RKO (cell line): Measurements from ENCODE around the gene TMEM115.

Experiments used
- DNase-seq: peaks from one replicate; pipeline ENCODE4 v3.0.0-alpha.2; 2016; ENCODE audit warnings: low spot score

TMEM115 gene

DNA sequence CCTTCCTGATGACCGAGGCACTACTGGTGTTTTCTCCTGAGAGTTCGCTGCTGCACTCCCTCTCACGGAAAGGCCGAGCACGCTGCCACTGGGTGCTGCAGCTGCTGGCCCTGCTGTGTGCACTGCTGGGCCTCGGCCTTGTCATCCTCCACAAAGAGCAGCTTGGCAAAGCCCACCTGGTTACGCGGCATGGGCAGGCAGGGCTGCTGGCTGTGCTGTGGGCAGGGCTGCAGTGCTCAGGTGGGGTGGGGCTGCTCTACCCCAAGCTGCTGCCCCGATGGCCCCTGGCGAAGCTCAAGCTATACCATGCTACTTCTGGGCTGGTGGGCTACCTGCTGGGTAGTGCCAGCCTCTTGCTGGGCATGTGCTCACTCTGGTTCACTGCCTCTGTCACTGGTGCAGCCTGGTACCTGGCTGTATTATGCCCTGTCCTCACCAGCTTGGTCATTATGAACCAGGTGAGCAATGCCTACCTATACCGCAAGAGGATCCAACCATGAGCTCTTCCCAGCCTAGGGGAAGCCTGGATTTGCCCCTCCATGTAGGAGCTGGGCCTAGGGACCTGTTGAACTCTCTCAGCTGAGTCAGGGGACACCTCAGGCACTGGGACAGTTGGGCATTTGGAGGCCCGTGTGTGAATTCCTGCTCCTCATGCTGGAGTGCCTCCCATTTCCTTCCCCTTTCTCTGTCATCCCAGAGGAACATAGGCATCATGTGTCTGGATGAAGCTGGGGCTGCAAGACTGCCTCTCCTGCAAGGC is 5.9 kb downstream of the TMEM115 start:
- DNase-seq = no peak

DNA sequence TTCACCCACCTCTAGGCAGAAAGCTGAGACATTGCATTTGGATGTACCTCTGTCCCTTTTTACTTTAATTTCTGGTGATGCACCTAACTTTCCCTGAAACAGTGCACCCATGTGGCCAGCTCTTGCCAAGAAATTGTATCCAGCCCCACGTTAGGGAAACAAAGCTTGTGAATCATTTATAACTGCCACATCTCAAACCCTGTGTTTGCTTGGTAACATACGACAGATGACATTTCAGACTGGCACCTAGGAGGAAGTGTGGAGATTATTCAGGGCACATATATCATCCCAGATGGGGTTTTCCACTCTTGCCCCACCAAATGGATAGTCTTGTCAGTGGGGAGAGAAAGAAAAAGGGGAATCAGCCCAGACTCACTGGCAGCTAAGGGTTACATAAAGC is 6.5 kb downstream of the TMEM115 start:
- DNase-seq = peak; percentile 82

DNA sequence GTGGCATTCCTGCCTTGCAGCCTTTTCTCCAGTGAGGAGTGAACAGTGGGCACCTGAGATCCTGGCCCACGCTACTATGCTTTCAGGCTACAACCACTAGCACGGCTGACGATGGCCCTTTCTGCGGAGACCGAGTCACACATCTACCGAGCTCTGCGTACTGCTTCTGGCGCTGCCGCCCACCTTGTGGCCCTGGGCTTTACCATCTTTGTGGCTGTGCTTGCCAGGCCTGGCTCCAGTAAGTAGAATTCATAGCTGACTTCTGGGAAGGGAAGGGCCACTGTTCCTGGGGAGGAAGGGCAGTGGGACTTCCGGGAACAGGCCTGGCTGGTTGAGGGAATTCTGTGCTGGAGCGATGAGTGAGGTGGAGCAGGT is 8.0 kb downstream of the TMEM115 start:
- DNase-seq = no peak

DNA sequence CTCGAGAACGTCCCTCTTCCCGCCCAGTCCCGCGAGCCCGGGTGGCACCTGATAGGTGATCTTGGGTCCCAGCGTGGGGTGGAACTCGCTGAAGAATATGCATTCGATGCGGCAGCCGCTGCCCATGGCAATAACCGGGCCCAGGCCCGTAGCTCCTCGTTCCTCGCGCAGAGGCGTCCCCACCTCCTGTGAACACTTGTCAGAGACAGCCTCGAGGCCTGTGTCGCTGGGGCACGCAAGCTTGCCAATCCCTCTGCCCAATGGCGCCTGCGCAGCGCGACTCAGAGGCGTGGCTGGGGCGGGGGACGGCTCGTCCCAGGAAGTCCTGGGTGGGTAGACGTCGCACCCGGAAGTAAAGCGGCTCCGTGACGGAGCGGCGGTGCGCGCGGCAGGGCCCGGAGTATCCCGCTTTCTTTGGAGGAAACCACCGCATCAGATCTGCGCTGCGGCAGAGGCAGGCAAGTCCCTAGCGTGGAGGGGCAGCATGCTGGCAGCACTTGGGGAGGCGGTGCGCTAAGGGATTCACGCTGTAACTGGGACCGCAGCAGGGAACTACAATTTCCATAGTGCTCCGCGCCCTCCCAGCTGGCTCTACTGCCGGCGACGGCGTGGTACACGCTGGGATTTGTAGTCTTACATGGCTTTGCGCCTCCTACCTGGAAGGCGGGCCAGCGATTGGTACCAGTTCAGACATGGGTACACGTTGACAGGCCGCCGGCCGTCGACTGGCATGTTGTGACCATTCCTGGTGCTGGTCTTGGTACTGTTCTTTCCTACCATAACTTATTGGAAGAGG is 8.6 kb downstream of the TMEM115 start, which contains the start of the genes CYB561D2 and NPRL2:
CYB561D2 (plus strand) TSS at position 336 of the 796 bp plus-strand sequence. CDS start 572 bp downstream, outside the sequence.
NPRL2 (minus strand) TSS at position 249 of the 796 bp plus-strand sequence; CDS start at position 126, 123 bp downstream.
- peak; percentile 95 for DNase-seq

DNA sequence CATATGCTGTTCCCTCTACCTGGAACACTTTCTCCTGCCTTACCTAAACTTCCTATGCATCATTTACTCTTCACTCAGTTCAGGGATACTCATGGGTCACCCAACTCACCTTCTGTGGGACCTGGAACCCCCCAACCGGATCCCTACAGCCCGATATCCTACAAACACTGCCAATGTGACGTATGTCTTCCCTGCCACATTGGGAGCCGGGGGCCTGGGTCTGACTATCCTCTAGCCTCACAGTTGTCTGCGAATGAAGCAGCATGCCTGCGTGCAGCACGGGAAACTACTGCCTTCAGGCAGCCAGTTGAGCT is 9.2 kb downstream of the TMEM115 start:
- DNase-seq = no peak

DNA sequence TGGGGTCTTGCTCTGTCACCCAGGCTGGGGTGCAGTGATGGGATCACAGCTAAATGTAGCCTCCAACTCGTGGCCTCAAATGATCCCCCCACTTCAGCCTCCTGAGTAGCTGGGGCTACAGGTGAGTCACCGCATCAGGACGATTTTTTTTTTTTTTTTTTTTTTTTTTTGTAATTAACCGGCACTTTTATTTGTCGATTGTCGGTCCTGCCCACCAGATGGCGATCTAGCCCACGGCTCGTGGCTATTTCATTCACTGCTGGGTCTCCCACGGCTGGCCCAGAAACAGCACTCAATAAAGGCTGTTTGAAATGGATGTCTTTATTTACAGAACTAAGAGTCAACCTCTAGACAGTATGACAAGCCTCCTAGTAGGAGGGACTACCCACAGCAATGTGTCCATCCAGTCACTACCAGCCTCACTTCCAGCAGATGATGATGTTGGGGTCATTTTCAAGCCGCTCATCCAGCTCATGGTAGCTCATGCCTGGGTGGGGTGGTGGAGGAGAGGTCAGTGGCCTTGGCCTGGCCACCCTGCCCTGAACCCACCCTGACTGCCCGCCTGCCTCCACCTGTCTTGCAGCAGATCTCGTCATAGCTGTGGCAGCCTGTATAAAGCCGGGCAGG is 12.0 kb downstream of the TMEM115 start:
- DNase-seq = peak; percentile 77

DNA sequence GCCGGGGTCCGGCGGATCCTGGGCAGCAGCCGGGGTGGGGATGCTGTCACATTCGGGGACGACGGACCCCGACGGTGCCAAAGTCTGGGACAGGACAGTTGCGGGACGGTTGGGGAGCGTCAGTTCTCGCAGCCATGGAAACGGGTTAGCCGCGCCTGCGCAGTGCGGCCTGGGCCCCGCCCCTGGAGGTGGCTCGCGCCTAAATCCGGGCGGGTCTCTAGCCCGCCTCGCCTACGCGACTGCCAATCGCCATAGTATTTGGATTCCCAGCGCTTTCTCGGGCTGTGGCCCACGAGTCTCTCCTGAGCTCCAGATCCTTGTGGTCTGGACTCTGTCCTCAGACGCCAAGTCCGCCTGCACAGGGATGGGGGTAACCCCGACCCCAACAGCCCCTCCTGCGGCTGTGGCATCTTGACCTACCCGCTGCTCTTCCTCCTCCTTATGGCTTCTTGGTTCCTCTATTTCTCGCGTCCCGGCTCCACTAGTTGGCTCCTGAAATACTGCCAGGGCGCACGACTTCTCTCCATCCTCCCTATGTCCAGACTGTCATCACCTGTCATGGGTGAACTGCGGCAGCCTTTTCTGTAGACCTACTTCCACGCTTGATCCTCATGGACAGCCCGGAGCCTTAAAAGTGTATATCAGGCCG is 13.6 kb downstream of the TMEM115 start, which contains the start of gene ZMYND10:
ZMYND10 (minus strand) TSS at position 147 of the 649 bp plus-strand sequence. CDS start 153 bp downstream, outside the sequence.
- no peak for DNase-seq

DNA sequence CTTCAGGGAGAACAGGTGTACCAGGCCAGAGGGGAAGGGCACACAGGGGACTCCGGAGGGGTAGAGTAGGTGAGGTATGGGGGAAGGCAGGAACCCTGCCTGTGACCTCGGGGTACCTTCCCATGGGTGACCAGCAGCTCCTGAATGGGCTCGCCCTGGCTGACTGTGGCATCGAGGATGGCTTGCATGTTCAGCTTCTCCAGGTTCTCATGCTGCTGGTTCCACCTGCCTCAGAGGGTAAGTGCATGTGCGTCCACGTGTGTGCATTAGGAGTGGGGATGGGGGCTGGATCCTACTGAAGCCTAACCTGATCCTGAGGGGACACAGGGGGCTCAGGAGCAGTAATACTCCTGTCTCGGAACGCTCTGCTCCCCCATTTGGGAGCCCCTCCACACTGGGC is 14.3 kb downstream of the TMEM115 start:
- no peak for DNase-seq

DNA sequence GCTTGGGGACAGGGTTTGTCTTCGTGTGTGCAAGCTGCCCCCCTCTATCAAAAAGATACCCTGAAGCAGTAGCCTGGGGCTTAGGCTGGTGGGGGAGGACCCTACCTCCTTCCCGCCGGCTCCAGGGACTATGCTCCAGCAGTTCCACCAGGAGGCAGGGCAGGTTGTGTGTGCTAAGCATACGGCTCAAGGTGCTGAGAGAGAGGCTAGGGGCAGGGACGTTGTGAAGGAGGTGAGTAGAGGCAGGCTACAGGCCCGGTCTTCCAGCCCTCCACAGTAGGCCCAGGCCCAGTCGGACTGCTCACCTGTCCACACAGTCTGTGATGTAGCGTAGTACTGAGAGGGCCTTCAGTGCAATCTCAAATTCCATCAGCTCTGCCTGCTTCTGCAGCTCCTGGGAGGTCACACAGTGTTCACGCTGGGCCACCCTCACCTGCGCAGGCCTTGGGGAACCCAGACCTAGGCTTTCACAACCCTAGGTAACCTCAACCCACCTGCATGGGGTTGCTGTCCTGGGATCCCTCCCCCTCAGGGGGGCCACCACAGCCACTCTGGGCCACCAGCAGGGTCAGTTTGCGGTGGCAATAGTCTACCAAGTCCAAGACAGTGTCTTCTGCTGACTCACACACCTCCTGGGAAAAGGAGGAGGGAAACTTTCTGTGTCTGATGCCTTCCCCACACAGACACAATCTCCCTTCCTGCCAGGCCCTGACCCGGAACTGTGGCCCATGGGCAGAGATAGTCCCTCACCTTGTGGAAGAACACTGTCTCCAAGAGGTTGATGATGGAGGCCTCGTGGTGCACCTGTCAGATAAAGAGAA is 16.3 kb downstream of the TMEM115 start:
- no peak for DNase-seq

DNA sequence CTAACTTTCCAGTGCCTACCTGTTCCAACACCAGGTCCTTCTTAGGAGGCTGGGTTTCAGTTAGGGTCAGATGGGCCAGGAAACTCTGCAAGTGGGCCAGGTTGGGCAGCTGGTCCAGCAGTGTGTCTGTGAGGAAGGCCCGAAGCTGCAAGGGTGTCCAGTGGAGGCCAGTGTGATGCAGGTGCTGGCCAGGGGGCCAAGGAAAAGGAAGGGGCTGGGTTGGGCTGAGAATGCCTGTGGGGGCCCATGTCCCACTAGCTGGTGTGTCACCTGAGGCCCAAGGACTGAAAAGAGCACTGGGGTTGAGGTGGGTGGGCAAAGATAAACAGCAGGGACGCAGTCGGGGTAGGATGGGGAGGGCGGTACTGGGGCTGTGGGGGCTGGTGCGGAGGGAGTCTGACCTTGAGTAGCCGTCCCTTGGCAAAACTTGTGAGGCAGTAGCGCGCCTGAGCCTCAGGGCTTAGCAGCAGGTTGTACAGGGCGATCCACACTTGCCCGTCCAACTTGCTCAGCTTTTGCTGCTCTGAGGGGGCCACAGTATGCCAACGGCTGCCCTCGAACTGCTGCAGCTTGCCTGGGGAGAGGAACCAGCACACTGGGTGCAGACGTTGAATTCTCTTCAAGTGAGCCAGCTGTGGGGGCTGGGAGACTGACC is 17.2 kb downstream of the TMEM115 start:
- no peak for DNase-seq

DNA sequence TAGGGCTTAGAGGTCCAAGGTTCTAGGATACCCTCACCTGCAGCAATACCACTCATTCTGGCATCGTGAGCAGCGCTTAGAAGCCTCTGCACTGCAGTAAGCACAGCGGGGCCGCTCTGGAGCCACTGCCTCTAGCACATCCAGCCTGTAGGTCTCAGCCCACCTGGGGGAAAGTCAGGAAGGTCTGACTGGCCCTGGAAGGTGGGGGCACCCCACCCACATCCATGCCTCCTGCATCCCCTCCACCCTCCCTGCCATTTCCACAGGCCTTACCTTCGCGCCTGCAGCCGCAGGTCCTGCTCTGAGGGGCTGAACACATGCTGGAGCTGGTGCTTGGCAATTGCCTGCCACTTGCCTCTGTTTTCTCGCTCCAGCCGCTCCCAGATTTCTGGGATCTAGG is 17.8 kb downstream of the TMEM115 start:
- no peak for DNase-seq

DNA sequence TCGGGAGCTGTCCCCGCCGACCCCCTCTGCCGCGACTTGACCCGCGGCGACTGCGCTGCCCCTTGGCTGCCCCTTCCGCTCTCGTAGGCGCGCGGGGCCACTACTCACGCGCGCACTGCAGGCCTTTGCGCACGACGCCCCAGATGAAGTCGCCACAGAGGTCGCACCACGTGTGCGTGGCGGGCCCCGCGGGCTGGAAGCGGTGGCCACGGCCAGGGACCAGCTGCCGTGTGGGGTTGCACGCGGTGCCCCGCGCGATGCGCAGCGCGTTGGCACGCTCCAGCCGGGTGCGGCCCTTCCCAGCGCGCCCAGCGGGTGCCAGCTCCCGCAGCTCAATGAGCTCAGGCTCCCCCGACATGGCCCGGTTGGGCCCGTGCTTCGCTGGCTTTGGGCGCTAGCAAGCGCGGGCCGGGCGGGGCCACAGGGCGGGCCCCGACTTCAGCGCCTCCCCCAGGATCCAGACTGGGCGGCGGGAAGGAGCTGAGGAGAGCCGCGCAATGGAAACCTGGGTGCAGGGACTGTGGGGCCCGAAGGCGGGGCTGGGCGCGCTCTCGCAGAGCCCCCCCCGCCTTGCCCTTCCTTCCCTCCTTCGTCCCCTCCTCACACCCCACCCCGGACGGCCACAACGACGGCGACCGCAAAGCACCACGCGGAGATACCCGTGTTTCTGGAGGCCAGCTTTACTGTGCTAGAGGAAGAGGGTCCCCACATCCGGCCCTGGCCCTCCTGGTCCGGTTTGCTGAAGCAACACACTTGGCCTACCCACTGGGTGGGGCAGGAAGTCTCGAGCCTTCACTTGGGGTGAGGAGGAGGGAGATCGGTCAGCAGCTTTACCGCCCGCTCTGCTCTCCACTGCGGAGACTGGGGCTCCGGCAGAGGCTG is 18.6 kb downstream of the TMEM115 start, which contains the start of gene RASSF1:
RASSF1 (minus strand) TSS at position 389 of the 882 bp plus-strand sequence; CDS start at position 358, 31 bp downstream.
- no peak for DNase-seq

DNA sequence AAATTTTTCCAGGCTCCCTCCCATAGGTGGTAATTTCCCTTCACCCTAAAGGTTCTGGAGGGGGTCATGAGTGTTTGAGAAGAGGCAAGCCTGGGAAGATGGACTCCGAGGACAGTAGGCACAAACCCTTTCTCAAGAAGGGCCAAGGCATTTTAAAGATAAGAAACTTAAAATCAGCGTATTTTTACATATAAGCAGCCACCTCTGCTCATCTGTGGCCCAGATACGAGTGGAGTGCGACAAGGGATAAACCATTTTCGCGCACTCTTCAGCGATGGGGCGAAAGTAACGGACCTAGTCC is 19.2 kb downstream of the TMEM115 start:
- DNase-seq = no peak

DNA sequence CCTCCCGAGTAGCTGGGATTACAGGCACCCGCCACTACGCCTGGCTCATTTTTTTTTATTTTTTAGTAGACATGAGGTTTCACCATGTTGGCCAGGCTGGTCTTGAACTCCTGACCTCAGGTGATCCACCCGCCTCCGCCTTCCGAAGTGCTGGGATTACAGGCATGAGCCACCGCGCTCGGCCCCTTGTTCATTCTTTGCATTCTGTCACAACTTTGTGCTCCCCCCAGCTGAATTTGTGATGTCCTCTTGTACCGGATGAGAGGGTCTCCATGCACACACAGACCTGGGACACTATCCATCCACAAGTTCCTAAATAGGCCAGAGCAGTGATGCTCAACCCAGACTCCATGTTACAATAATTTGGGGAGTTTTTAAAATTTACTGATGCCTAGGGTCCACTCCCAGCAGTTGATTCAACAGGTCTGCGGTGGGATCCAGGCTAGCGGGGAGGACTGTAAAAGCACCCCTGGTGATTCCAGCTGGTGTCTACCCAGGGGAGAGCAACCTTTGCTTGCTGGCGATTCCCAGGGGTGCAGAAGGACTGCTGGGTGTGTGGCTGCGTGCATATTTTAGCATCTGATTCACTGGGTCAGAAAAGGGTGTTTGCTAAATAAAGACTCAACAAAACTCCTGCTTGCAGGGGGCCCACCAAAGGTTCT is 19.7 kb downstream of the TMEM115 start:
- DNase-seq = no peak

DNA sequence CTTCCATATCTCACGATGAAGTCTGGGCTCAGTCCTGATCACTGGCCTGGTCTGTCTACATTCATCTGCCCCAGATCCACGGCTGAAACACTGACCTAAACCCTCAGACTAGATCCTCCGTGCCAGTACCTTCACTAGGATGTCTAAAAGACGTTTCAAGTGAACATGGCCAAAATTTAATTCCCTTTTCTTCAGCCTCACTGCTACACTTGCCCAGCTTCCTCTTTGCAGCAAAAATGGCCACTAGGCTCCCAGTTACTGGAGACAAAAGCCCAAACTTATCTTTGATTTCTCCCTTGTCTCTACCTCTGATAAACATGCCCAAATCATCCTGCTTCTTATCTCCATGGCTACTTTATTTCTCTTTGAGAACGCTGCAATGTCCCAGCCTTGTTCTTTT is 20.4 kb downstream of the TMEM115 start:
- no peak for DNase-seq

DNA sequence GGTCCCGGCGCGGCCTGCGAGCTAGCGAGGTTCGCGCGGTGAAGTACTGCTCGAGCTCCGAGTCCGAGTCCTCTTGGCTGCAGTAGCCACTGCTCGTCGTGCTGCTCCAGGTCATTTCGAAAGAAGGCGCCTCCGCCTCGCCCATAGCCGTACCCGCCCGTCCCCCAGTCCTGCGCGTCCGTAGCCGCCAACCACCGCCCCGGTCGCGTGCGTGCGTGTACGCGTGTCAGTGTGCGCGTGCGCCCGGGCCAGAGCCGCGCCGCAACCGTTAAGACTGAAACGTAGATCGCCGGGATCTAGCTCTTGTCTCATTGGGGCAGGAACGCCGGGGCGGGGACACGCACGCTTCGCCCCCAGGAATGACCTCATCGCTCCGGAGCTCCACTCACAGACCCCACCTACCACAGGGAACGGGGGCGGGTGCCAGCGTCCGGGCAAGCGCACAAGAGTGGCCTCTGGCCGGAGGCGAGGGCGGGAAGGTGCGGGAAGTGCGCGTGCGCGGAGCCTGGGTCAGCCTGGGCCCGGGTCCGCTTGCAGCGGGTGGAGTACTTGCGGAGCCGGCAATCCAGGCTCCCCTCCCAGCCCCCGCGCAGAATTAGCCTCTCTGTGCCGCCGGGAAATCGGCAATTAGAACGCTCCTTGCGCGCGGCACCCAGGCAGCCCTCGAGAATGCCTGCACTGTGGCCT is 22.0 kb downstream of the TMEM115 start:
- DNase-seq = peak; percentile 99

DNA sequence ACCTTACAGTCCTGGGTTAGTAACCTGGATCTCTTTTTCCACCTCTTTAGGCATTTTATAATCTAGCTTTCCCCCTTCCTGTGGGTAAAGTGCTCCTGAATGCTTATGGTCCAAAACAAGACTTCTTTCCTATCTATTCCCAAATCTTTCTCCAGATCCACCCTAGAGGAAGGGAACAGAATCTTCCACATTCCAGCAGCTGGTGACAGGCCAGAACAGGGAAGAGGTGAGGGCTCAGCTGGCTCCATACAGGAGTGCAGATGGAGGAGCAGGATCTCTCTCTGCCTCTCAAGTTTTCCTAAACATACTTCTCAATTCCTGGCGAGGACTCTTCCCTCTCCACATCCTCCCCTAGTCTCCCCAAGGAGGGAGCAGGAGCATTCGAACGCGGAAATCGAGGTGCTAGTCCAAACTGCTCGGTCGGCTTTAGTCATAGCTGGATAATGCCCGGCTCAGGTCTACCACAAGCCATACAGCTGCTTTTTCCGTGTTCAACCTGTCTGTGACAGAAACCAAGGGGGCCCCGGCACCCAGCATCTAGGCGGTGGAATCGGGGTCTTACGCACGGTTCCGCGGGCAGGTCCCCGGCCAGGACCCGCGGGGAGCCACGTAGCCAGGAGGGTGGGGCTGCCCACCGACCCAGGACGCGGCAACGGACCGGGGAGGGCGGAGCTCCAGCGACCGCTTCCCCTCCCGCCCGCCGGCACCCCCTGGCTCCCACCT is 22.7 kb downstream of the TMEM115 start:
- peak; percentile 62 for DNase-seq
